HEK293 (cell line): ENCODE measurements around the gene CRB3.

ENCODE experiments used
- GFI1B ChIP-seq: fragments of 450-650 bp; formaldehyde crosslinking; IDR thresholded peaks from 2 replicates; pipeline ENCODE4 v1.5.1; 2016; ENCODE audit warnings: missing biosample characterization, missing genetic modification characterization
- HOXA7 ChIP-seq: sonication (generic); formaldehyde crosslinking; IDR thresholded peaks from 2 replicates; pipeline ENCODE4 v1.8.1; 2022; ENCODE audit warnings: missing genetic modification reagents, borderline replicate concordance
- SALL2 ChIP-seq: fragments of 450-650 bp; formaldehyde crosslinking; IDR thresholded peaks from 2 replicates; pipeline ENCODE4 v1.5.0; 2017; ENCODE audit warnings: missing biosample characterization, mild to moderate bottlenecking, missing genetic modification characterization, borderline replicate concordance
- YY1 ChIP-seq: fragments of 450-650 bp; formaldehyde crosslinking; IDR thresholded peaks from 2 replicates; pipeline ENCODE4 v1.5.1; 2018; ENCODE audit warnings: missing biosample characterization, missing genetic modification characterization
- YY2 ChIP-seq: fragments of 450-650 bp; formaldehyde crosslinking; IDR thresholded peaks from 2 replicates; pipeline ENCODE4 v1.5.1; 2016; ENCODE audit warnings: missing biosample characterization, missing genetic modification characterization
- ZBTB1 ChIP-seq: fragments of 450-650 bp; formaldehyde crosslinking; IDR thresholded peaks from 2 replicates; pipeline ENCODE4 v1.5.1; 2016; ENCODE audit warnings: missing biosample characterization, missing genetic modification characterization
- ZBTB17 ChIP-seq: fragments of 450-650 bp; formaldehyde crosslinking; IDR thresholded peaks from 2 replicates; pipeline ENCODE4 v1.5.1; 2016; ENCODE audit warnings: missing biosample characterization, missing genetic modification characterization
- ZBTB20 ChIP-seq: fragments of 450-650 bp; formaldehyde crosslinking; IDR thresholded peaks from 2 replicates; pipeline ENCODE4 v1.5.1; 2016; ENCODE audit warnings: missing biosample characterization, missing genetic modification characterization
- ZBTB48 ChIP-seq: fragments of 450-650 bp; formaldehyde crosslinking; IDR thresholded peaks from 2 replicates; pipeline ENCODE4 v1.5.1; 2016; ENCODE audit warnings: missing biosample characterization, missing genetic modification characterization
- ZNF184 ChIP-seq: fragments of 450-650 bp; IDR thresholded peaks from 2 replicates; pipeline ENCODE4 v1.5.1; 2018; ENCODE audit warnings: missing biosample characterization, mild to moderate bottlenecking, missing genetic modification characterization
- ZNF19 ChIP-seq: fragments of 450-650 bp; formaldehyde crosslinking; IDR thresholded peaks from 2 replicates; pipeline ENCODE4; 2016; ENCODE audit warnings: missing biosample characterization, missing genetic modification characterization, low read depth
- ZNF214 ChIP-seq: fragments of 450-650 bp; formaldehyde crosslinking; IDR thresholded peaks from 2 replicates; pipeline ENCODE4 v1.5.1; 2017; ENCODE audit warnings: missing biosample characterization, mild to moderate bottlenecking, missing genetic modification characterization, borderline replicate concordance
- ZNF223 ChIP-seq: fragments of 450-650 bp; formaldehyde crosslinking; IDR thresholded peaks from 2 replicates; pipeline ENCODE4 v1.5.1; 2016; ENCODE audit warnings: missing biosample characterization, missing genetic modification characterization
- ZNF274 ChIP-seq, 2 experiments: fragments of 200-500 bp in 1 of 2; fragments of 450-650 bp in 1 of 2; sonication (Bioruptor generic) in 1 of 2; formaldehyde crosslinking in 1 of 2; IDR thresholded peaks; 2 replicates each; pipeline versions ENCODE4 v1.5.1 to v1.6.1; 2014 to 2016; ENCODE audit warnings: borderline replicate concordance in 1 of 2, inconsistent platforms in 1 of 2, low read length in 1 of 2, missing biosample characterization in 1 of 2, missing genetic modification characterization in 1 of 2
- ZNF302 ChIP-seq: fragments of 450-650 bp; formaldehyde crosslinking; IDR thresholded peaks from 2 replicates; pipeline ENCODE4 v1.5.1; 2016; ENCODE audit warnings: missing biosample characterization, missing genetic modification characterization, low read depth
- ZNF335 ChIP-seq: fragments of 450-650 bp; formaldehyde crosslinking; conservative IDR thresholded peaks from 2 replicates; pipeline ENCODE4 v1.5.1; 2016; ENCODE audit warnings: missing biosample characterization, missing genetic modification characterization
- ZNF600 ChIP-seq: fragments of 450-650 bp; formaldehyde crosslinking; IDR thresholded peaks from 2 replicates; pipeline ENCODE4 v1.5.1; 2016; ENCODE audit warnings: missing biosample characterization, missing genetic modification characterization
- ZNF626 ChIP-seq: fragments of 450-650 bp; sonication (Bioruptor Pico); formaldehyde crosslinking; IDR thresholded peaks from 2 replicates; pipeline ENCODE4 v1.5.1; 2018; ENCODE audit warnings: missing biosample characterization, missing genetic modification characterization, inconsistent platforms
- ZNF701 ChIP-seq: fragments of 450-650 bp; formaldehyde crosslinking; IDR thresholded peaks from 2 replicates; pipeline ENCODE4 v1.5.1; 2016; ENCODE audit warnings: missing biosample characterization, missing genetic modification characterization
- ZNF777 ChIP-seq: fragments of 450-650 bp; formaldehyde crosslinking; IDR thresholded peaks from 2 replicates; pipeline ENCODE4 v1.5.1; 2017; ENCODE audit warnings: missing biosample characterization, missing genetic modification characterization, borderline replicate concordance
- ZSCAN30 ChIP-seq: fragments of 450-650 bp; IDR thresholded peaks from 2 replicates; pipeline ENCODE4 v1.5.1; 2018; ENCODE audit warnings: missing biosample characterization, mild to moderate bottlenecking, missing genetic modification characterization, moderate library complexity
- TF ChIP-seq, protein P1 (sequence below): fragments of 450-650 bp; formaldehyde crosslinking; IDR thresholded peaks from 2 replicates; pipeline ENCODE4 v1.5.1; 2016; ENCODE audit warnings: missing biosample characterization, missing genetic modification characterization
- TF ChIP-seq, protein P2 (sequence below): fragments of 450-650 bp; formaldehyde crosslinking; IDR thresholded peaks from 2 replicates; pipeline ENCODE4 v1.5.1; 2016; ENCODE audit warnings: missing biosample characterization, missing genetic modification characterization
- TF ChIP-seq, protein P3 (sequence below): fragments of 450-650 bp; formaldehyde crosslinking; IDR thresholded peaks from 2 replicates; pipeline ENCODE4 v1.5.1; 2016; ENCODE audit warnings: missing biosample characterization, missing genetic modification characterization
- TF ChIP-seq, protein P4 (sequence below): fragments of 450-650 bp; formaldehyde crosslinking; IDR thresholded peaks from 2 replicates; pipeline ENCODE4 v1.5.1; 2016; ENCODE audit warnings: missing biosample characterization, missing genetic modification characterization
- TF ChIP-seq, protein P5 (sequence below): fragments of 450-650 bp; formaldehyde crosslinking; IDR thresholded peaks from 2 replicates; pipeline ENCODE4 v1.5.1; 2016; ENCODE audit warnings: missing biosample characterization, missing genetic modification characterization, borderline replicate concordance

Gene CRB3

DNA sequence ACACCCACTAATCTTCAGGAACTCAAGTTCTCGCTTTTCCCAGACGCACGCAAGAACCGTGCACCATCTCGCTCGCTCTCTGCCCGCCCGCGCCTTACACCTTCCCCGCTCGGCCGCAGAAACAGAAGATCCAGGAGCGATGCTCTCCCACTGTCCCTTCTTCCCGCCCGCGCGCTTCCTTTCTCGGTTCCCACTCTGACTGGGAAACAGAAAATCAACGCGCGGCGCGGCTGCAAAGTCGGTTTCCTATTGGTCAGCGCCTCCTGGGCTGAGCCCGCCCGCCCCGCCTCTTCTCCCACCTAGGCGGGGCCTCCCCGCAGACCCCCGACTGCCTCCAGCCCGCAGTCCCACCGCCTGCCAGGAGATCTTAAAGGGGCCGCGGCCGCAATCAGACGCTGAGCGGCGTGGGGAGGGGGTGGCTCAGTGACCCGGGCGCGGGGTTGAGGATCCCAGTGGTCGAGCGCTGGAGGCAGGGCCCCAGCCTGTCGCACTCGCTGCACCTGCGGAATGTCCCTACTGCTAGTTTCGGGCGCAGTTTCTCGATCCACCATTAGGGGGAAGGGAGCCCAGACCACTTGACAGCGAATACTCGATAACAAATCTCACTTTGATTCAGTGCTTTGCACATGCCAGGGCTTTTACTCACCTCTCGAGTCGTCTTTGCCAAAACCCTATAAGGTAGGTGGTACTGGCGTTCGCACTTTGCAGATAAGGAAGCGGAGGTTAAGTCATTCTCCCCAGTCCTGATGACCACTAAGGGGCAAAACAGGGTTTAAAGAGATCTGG, 3.8 kb upstream of the CRB3 start (continued):
- TF ChIP-seq, protein P1, sequence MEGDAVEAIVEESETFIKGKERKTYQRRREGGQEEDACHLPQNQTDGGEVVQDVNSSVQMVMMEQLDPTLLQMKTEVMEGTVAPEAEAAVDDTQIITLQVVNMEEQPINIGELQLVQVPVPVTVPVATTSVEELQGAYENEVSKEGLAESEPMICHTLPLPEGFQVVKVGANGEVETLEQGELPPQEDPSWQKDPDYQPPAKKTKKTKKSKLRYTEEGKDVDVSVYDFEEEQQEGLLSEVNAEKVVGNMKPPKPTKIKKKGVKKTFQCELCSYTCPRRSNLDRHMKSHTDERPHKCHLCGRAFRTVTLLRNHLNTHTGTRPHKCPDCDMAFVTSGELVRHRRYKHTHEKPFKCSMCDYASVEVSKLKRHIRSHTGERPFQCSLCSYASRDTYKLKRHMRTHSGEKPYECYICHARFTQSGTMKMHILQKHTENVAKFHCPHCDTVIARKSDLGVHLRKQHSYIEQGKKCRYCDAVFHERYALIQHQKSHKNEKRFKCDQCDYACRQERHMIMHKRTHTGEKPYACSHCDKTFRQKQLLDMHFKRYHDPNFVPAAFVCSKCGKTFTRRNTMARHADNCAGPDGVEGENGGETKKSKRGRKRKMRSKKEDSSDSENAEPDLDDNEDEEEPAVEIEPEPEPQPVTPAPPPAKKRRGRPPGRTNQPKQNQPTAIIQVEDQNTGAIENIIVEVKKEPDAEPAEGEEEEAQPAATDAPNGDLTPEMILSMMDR (tag by site-specific recombination): peak; percentile 83
- TF ChIP-seq ZNF600 (tag by site-specific recombination) (peak; percentile 26; the same call in 1 of the 2 replicates), ZNF214 (no peak), ZNF184 (tag by site-specific recombination) (peak; percentile 64), SALL2 (no peak), HOXA7 (no peak), ZBTB48 (peak; percentile 59; the same call in 1 of the 2 replicates), ZNF626 (tag by site-specific recombination) (no peak), YY1 (0 out of 2 replicates have a peak, but pooled peaks have one; percentile 27), ZNF274 (IDR thresholded peaks at IDR 0.05; ENCODE audit: low read length) (no peak), ZNF274 (tag by site-specific recombination; IDR thresholded peaks at IDR 0.05; ENCODE audit: borderline replicate concordance) (no peak), ZSCAN30 (no peak), ZNF223 (0 out of 2 replicates have a peak, but pooled peaks have one; percentile 29), YY2 (tag by site-specific recombination) (peak; percentile 62; the same call in 1 of the 2 replicates), ZNF777 (tag by site-specific recombination) (0 out of 2 replicates have a peak, but pooled peaks have one; percentile 69), ZNF335 (peak; percentile 61), GFI1B (peak; percentile 91), ZBTB17 (tag by site-specific recombination) (peak; percentile 96), ZBTB20 (tag by site-specific recombination) (peak; percentile 84), ZBTB1 (tag by site-specific recombination) (no peak), ZNF302 (tag by site-specific recombination) (0 out of 2 replicates have a peak, but pooled peaks have one; percentile 17), ZNF19 (tag by site-specific recombination) (no peak), ZNF701 (tag by site-specific recombination) (peak; percentile 74; the same call in 1 of the 2 replicates)
- TF ChIP-seq, protein P2, sequence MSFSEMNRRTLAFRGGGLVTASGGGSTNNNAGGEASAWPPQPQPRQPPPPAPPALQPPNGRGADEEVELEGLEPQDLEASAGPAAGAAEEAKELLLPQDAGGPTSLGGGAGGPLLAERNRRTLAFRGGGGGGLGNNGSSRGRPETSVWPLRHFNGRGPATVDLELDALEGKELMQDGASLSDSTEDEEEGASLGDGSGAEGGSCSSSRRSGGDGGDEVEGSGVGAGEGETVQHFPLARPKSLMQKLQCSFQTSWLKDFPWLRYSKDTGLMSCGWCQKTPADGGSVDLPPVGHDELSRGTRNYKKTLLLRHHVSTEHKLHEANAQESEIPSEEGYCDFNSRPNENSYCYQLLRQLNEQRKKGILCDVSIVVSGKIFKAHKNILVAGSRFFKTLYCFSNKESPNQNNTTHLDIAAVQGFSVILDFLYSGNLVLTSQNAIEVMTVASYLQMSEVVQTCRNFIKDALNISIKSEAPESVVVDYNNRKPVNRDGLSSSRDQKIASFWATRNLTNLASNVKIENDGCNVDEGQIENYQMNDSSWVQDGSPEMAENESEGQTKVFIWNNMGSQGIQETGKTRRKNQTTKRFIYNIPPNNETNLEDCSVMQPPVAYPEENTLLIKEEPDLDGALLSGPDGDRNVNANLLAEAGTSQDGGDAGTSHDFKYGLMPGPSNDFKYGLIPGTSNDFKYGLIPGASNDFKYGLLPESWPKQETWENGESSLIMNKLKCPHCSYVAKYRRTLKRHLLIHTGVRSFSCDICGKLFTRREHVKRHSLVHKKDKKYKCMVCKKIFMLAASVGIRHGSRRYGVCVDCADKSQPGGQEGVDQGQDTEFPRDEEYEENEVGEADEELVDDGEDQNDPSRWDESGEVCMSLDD: peak; percentile 84
- TF ChIP-seq, protein P3, sequence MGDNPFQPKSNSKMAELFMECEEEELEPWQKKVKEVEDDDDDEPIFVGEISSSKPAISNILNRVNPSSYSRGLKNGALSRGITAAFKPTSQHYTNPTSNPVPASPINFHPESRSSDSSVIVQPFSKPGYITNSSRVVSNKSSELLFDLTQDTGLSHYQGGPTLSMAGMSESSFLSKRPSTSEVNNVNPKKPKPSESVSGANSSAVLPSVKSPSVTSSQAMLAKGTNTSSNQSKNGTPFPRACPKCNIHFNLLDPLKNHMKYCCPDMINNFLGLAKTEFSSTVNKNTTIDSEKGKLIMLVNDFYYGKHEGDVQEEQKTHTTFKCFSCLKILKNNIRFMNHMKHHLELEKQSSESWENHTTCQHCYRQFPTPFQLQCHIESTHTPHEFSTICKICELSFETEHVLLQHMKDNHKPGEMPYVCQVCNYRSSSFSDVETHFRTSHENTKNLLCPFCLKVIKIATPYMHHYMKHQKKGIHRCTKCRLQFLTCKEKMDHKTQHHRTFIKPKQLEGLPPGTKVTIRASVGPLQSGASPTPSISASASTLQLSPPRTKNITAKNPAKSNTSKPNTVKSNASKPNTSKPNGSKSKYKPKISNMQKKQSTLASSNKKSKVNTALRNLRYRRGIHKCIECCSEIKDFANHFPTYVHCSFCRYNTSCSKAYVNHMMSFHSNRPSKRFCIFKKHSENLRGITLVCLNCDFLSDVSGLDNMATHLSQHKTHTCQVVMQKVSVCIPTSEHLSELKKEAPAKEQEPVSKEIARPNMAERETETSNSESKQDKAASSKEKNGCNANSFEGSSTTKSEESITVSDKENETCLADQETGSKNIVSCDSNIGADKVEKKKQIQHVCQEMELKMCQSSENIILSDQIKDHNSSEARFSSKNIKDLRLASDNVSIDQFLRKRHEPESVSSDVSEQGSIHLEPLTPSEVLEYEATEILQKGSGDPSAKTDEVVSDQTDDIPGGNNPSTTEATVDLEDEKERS (tag by site-specific recombination): no peak; the same call in 1 of the 2 replicates
- TF ChIP-seq, protein P4, sequence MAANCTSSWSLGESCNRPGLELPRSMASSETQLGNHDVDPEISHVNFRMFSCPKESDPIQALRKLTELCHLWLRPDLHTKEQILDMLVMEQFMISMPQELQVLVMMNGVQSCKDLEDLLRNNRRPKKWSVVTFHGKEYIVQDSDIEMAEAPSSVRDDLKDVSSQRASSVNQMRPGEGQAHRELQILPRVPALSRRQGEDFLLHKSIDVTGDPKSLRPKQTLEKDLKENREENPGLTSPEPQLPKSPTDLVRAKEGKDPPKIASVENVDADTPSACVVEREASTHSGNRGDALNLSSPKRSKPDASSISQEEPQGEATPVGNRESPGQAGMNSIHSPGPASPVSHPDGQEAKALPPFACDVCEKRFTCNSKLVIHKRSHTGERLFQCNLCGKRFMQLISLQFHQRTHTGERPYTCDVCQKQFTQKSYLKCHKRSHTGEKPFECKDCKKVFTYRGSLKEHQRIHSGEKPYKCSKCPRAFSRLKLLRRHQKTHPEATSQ (tag by site-specific recombination): peak; percentile 81; the same call in 1 of the 2 replicates
- TF ChIP-seq, protein P5, sequence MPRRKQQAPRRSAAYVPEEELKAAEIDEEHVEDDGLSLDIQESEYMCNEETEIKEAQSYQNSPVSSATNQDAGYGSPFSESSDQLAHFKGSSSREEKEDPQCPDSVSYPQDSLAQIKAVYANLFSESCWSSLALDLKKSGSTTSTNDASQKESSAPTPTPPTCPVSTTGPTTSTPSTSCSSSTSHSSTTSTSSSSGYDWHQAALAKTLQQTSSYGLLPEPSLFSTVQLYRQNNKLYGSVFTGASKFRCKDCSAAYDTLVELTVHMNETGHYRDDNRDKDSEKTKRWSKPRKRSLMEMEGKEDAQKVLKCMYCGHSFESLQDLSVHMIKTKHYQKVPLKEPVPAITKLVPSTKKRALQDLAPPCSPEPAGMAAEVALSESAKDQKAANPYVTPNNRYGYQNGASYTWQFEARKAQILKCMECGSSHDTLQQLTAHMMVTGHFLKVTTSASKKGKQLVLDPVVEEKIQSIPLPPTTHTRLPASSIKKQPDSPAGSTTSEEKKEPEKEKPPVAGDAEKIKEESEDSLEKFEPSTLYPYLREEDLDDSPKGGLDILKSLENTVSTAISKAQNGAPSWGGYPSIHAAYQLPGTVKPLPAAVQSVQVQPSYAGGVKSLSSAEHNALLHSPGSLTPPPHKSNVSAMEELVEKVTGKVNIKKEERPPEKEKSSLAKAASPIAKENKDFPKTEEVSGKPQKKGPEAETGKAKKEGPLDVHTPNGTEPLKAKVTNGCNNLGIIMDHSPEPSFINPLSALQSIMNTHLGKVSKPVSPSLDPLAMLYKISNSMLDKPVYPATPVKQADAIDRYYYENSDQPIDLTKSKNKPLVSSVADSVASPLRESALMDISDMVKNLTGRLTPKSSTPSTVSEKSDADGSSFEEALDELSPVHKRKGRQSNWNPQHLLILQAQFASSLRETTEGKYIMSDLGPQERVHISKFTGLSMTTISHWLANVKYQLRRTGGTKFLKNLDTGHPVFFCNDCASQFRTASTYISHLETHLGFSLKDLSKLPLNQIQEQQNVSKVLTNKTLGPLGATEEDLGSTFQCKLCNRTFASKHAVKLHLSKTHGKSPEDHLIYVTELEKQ: 0 out of 2 replicates have a peak, but pooled peaks have one; percentile 20
